K562 (cell line): ENCODE data around the gene TBC1D1. TPM values are rescaled to one million over a fixed set of nuclear protein-coding genes. Genes with fewer than 3 reads are reported as not detected.

Experiments used
- ATAC-seq: fragments of 200-7000 bp; cut with Tn5 transposase; 3 replicates; pipeline ENCODE4 v1.9.1; 2020; ENCODE audit warnings: moderate library complexity
- BruUV-seq: library from RNA; stranded (reverse); fragments of 400-500 nt; replicated peaks from 2 replicates; lab custom pipeline; 2021; lab: Mats Ljungman, UMichigan
- CTCF ChIA-PET: fragments of 300-600 bp; formaldehyde crosslinking; extraction: SDS; loops from one replicate; lab custom pipeline; 2021; ENCODE audit warnings: low intra/inter-chr PET ratio; lab: Yijun Ruan, JAX
- POLR2A ChIA-PET: fragments of 300-600, 350-650 bp; sonication (Branson Sonifier 250); formaldehyde crosslinking; extraction: SDS; loops from one replicate; lab custom pipeline; 2021; ENCODE audit warnings: antibody characterized with exemption, inconsistent platforms; lab: Yijun Ruan, JAX
- DNase-seq, 4 experiments: peaks; one replicate each; pipeline versions ENCODE4 v3.0.0 to v3.0.0-alpha.2; 2011 to 2018; ENCODE audit warnings: low spot score in 3 of 4, mixed read lengths in 3 of 4; ENCODE audit errors: extremely low read depth in 1 of 4
- FAIRE-seq: peaks from 2 replicates; lab custom pipeline; 2011; peaks lifted over from hg19 to GRCh38; lab: Jason Lieb, UNC
- H2AFZ ChIP-seq: 2 replicates; pipeline ENCODE4 v1.6.0; 2011; ENCODE audit warnings: low read depth, low read length, control low read depth, inconsistent platforms
- H3K27ac ChIP-seq: fragments of 200-600 bp; 3 replicates; pipeline ENCODE4 v1.8.0; 2011; ENCODE audit warnings: low read depth, mild to moderate bottlenecking, control low read depth, inconsistent platforms, low read length, moderate library complexity, mixed read lengths; ENCODE audit errors: extremely low read depth
- H3K27me3 ChIP-seq, 2 experiments: fragments of 300-600 bp in 1 of 2; 2 replicates in 1 of 2; 3 replicates in 1 of 2; pipeline versions ENCODE4 v1.6.0 to v1.8.0; 2011; ENCODE audit warnings: inconsistent platforms in 2 of 2, low read length in 2 of 2, mild to moderate bottlenecking in 1 of 2, mixed read lengths in 1 of 2, moderate library complexity in 1 of 2; ENCODE audit not compliant: control insufficient read depth in 2 of 2, insufficient read depth in 2 of 2
- H3K36me3 ChIP-seq: fragments of 300-600 bp; 3 replicates; pipeline ENCODE4 v1.8.0; 2011; ENCODE audit warnings: mild to moderate bottlenecking, low read length, inconsistent platforms; ENCODE audit not compliant: control insufficient read depth, insufficient read depth
- H3K4me1 ChIP-seq, 2 experiments: fragments of 200-600 bp in 1 of 2; replicated peaks in 1 of 2; 2 replicates in 1 of 2; 3 replicates in 1 of 2; pipeline versions ENCODE4 v1.5.1 to v1.8.0; 2011; ENCODE audit warnings: inconsistent platforms in 2 of 2, low read length in 2 of 2, mild to moderate bottlenecking in 1 of 2, mixed read lengths in 1 of 2, moderate library complexity in 1 of 2; ENCODE audit not compliant: control insufficient read depth in 2 of 2, insufficient read depth in 2 of 2
- H3K4me2 ChIP-seq: 2 replicates; pipeline ENCODE4 v1.6.1; 2011; ENCODE audit warnings: low read length, control low read depth, inconsistent platforms, mixed read lengths; ENCODE audit not compliant: insufficient read depth
- H3K4me3 ChIP-seq: fragments of 200-600 bp; sonication (generic), shearing (Covaris generic); 2 replicates; pipeline ENCODE4 v1.5.1; 2016; ENCODE audit warnings: control low read depth, inconsistent platforms
- H3K79me2 ChIP-seq: fragments of 200-600 bp; 3 replicates; pipeline ENCODE4 v1.8.0; 2011; ENCODE audit warnings: low read length, inconsistent platforms; ENCODE audit not compliant: control insufficient read depth, insufficient read depth
- H3K9ac ChIP-seq, 2 experiments: 2 replicates each; pipeline versions ENCODE4 v1.6.0 to v1.6.1; 2011; ENCODE audit warnings: low read depth in 2 of 2, low read length in 2 of 2, control low read depth in 1 of 2, inconsistent platforms in 1 of 2, mild to moderate bottlenecking in 1 of 2, mixed read lengths in 1 of 2; ENCODE audit not compliant: insufficient read depth in 1 of 2
- H3K9me1 ChIP-seq: one replicate; pipeline ENCODE4 v1.6.0; 2011; ENCODE audit warnings: inconsistent platforms, mild to moderate bottlenecking, low read length, moderate library complexity; ENCODE audit not compliant: control insufficient read depth, insufficient read depth
- H3K9me3 ChIP-seq: replicated peaks from 2 replicates; pipeline ENCODE4 v1.5.1; 2011; ENCODE audit warnings: low read depth, low read length, inconsistent platforms; ENCODE audit not compliant: control insufficient read depth, insufficient read depth
- H4K20me1 ChIP-seq: replicated peaks from 2 replicates; pipeline ENCODE4 v1.6.1; 2011; ENCODE audit warnings: low read length, inconsistent platforms, mixed read lengths; ENCODE audit not compliant: control insufficient read depth, insufficient read depth
- BMI1 ChIP-seq: fragments of 150-350 bp; IDR thresholded peaks from 2 replicates; pipeline ENCODE4 v1.6.1; 2014; ENCODE audit warnings: low read length
- GABPB1 ChIP-seq: sonication (generic); formaldehyde crosslinking; IDR thresholded peaks from 2 replicates; pipeline ENCODE4 v1.8.0; 2022; ENCODE audit warnings: mild to moderate bottlenecking, missing genetic modification reagents
- MCM3 ChIP-seq: fragments of 450-650 bp; IDR thresholded peaks from 2 replicates; pipeline ENCODE4 v1.6.1; 2016
- RHOXF2B ChIP-seq: fragments of 250-450 bp; sonication (Bioruptor Pico); conservative IDR thresholded peaks from 2 replicates; pipeline ENCODE4 v1.5.1; 2021
- RREB1 ChIP-seq: fragments of 250-450 bp; sonication (Bioruptor Pico); IDR thresholded peaks from 2 replicates; pipeline ENCODE4 v1.4.0; 2020
- SMARCE1 ChIP-seq: fragments of 450-650 bp; IDR thresholded peaks from 2 replicates; pipeline ENCODE4 v1.7.1; 2016; ENCODE audit warnings: mild to moderate bottlenecking
- SP1 ChIP-seq: sonication (generic); formaldehyde crosslinking; IDR thresholded peaks from 2 replicates; pipeline ENCODE4 v1.8.1; 2022; ENCODE audit warnings: mild to moderate bottlenecking, missing genetic modification reagents
- THRA ChIP-seq: fragments of 450-650 bp; IDR thresholded peaks from 2 replicates; pipeline ENCODE4 v1.6.1; 2017; ENCODE audit warnings: mild to moderate bottlenecking, moderate library complexity
- ZNF551 ChIP-seq: fragments of 250-450 bp; sonication (Bioruptor Pico); IDR thresholded peaks from 2 replicates; pipeline ENCODE4 v1.5.0; 2021; ENCODE audit warnings: mild to moderate bottlenecking, moderate library complexity
- WGBS: fragments of 100-300 bp; shearing (Covaris generic); methylation state at CpG from one replicate; pipeline ENCODE4 v1.1.6; 2016; ENCODE audit warnings: low coverage, mixed read lengths; ENCODE audit not compliant: insufficient coverage; ENCODE audit errors: missing lambda C conversion rate; 5-methylcytosine and 5-hydroxymethylcytosine counted together
- in situ Hi-C: fragments of 300-500 bp; cut with MboI; formaldehyde crosslinking; loops from 4 replicates; pipeline ENCODE4 v1.15.0; 2018; ENCODE audit warnings: inconsistent platforms, mixed read lengths
- intact Hi-C: fragments of 100-400 bp; cut with micrococcal nuclease; formaldehyde crosslinking; loops from 2 replicates; pipeline ENCODE4 v1.14.2; 2022
- polyA plus RNA-seq, 8 experiments: library from polyadenylated mRNA; depleted of rRNA in 4 of 8; stranded (reverse) in 5 of 8; unstranded in 3 of 8; fragments of >200 nt; fragmentation: Nextera tagmentation in 2 of 8; fragmentation: Illumina TruSeq in 1 of 8; extraction: Ambion mirVana in 2 of 8; extraction: Trizol in 1 of 8; gene quantifications; 2 replicates each; pipeline versions ENCODE4 v1.2.1 to v1.2.3, GENCODE V29; 2011 to 2014; ENCODE audit warnings: inconsistent platforms in 1 of 8, missing spikeins in 1 of 8
- total RNA-seq, 7 experiments: library from RNA; depleted of rRNA in 6 of 7; stranded (reverse); fragments of >200 nt in 6 of 7; fragmentation: Illumina TruSeq in 2 of 7; extraction: Trizol in 2 of 7; gene quantifications; 2 replicates each; pipeline versions ENCODE4 v1.2.1 to v1.2.3, GENCODE V29; 2011 to 2021; ENCODE audit warnings: low replicate concordance in 1 of 7

Gene TBC1D1
- total and polyA plus RNA-seq, 9 of the 15 experiments (the other 6 are each of a cell fraction or from before 2014, with no cell fraction given): 0.59 to 14.2 (median 8.8) TPM

- TF ChIP-seq BMI1: no peak
- FAIRE-seq (no peak), ATAC-seq (no peak), DNase-seq (no peak)
- no peak overlapping the region for H3K4me2 ChIP-seq
- intact Hi-C loops: no loop called here
- H2AFZ ChIP-seq: no peak overlapping the region
- no peaks in the 10 kb centered on the region for H3K9me1 ChIP-seq
- peaks cover 2 to 28% of the 10 kb centered on the region in 2 experiments; a peak in 3 of 5 replicates for H3K27me3 ChIP-seq
- CTCF ChIA-PET: no interaction called here
- H3K4me1 ChIP-seq: no peaks in the 10 kb centered on the region
- no peak overlapping the region for H3K27ac ChIP-seq
- WGBS: 49% methylated on average over 22 of the region's 37 CpGs
- H4K20me1 ChIP-seq: no peaks in the 10 kb centered on the region
- POLR2A ChIA-PET: no interaction called here
- H3K9me3 ChIP-seq: no peaks in the 10 kb centered on the region
- H3K36me3 ChIP-seq: no peaks in the 10 kb centered on the region
- no peak overlapping the region for H3K4me3 ChIP-seq
- no peaks in the 10 kb centered on the region for H3K79me2 ChIP-seq
- BruUV-seq: no TSS peak
- in situ Hi-C loops: no loop called here
- H3K9ac ChIP-seq: no peak overlapping the region; a peak in 1 of 4 replicates
Measured at GRCh38 chr4:38014421-38014852, 123.6 kb downstream of the TBC1D1 start.

- H2AFZ ChIP-seq: no peak overlapping the region
- no peak overlapping the region for H3K27ac ChIP-seq
- no peak overlapping the region for H3K4me3 ChIP-seq
- no peaks in the 10 kb centered on the region for H3K9me3 ChIP-seq
- H4K20me1 ChIP-seq: no peaks in the 10 kb centered on the region
- no peak overlapping the region for H3K9ac ChIP-seq
- H3K4me1 ChIP-seq: no peaks in the 10 kb centered on the region
- no TSS peak for BruUV-seq
- in situ Hi-C loops: no loop called here
- POLR2A ChIA-PET: interaction anchor here (1.1 to 1.7 kb wide), 2 partner anchors 13 kb away, joined by 4 read pairs; no protein-coding TSS in a partner anchor
- CTCF ChIA-PET: no interaction called here
- DNase-seq: no peak
- ATAC-seq: no peak
- FAIRE-seq: no peak
- no peak overlapping the region for H3K4me2 ChIP-seq
- 9% methylated on average over 7 of the region's 7 CpGs for WGBS
- H3K79me2 ChIP-seq: no peaks in the 10 kb centered on the region
- H3K36me3 ChIP-seq: no peaks in the 10 kb centered on the region
- H3K27me3 ChIP-seq: peaks cover 2 to 19% of the 10 kb centered on the region in 2 experiments; a peak in 3 of 5 replicates
- intact Hi-C loops: no loop called here
- H3K9me1 ChIP-seq: no peaks in the 10 kb centered on the region
- TF ChIP-seq SP1 (CRISPR knock-in tag) (no peak), SMARCE1 (no peak), MCM3 (no peak), ZNF551 (CRISPR knock-in tag) (no peak), RHOXF2B (CRISPR knock-in tag) (no peak), GABPB1 (CRISPR knock-in tag) (no peak), RREB1 (CRISPR knock-in tag) (no peak), THRA (no peak)
Measured at GRCh38 chr4:38015886-38016515, 125.1 kb downstream of the TBC1D1 start.
